ENCODE data around the gene XYLT1. TPM values are rescaled to one million over a fixed set of nuclear protein-coding genes. Genes with fewer than 3 reads are reported as not detected.
A peak's percentile ranks its signal among the peaks of the same experiment; 100 is the strongest.

XYLT1 gene
- total and polyA plus RNA-seq, 9 of the 15 experiments (the other 6 are each of a cell fraction or from before 2014, with no cell fraction given), result 0.03 to 0.09 (median 0.08) TPM; not detected in 6

DNA sequence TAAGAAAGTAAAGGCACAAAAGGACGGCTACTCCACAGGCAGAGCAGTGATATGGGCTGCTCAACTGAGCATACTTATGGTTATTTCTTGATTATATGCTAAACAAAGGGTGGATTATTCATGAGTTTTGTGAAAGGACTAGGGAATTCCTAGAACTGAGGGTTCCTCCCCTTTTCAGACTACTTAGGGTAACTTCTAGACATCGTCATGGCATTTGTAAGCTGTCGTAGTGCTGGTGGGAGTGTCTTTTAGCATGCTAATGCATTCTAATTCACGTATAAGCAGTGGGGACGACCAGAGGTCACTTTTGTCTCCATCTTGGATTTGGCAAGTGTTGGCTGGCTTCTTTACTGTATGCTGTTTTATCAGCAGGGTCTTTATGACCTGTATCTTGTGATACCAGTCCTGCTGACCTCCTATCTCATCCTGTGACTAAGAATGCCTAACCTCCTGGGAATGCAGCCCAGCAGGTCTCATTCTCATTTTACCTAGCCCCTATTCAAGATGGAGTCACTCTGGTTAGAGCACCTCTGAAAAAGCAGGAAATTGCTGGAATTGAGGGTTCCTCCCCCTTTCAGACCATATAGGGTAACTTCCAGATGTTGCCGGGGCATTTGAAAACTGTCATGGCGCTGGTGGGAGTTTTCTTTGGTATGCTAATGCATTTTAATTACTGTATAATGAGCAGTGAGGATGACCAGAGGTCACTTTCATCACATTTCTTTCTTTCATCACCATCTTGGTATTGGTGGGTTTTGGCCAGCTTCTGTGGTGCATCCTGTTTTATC, 388.5 kb downstream of the XYLT1 start (continued):
- TF ChIP-seq, protein P1, sequence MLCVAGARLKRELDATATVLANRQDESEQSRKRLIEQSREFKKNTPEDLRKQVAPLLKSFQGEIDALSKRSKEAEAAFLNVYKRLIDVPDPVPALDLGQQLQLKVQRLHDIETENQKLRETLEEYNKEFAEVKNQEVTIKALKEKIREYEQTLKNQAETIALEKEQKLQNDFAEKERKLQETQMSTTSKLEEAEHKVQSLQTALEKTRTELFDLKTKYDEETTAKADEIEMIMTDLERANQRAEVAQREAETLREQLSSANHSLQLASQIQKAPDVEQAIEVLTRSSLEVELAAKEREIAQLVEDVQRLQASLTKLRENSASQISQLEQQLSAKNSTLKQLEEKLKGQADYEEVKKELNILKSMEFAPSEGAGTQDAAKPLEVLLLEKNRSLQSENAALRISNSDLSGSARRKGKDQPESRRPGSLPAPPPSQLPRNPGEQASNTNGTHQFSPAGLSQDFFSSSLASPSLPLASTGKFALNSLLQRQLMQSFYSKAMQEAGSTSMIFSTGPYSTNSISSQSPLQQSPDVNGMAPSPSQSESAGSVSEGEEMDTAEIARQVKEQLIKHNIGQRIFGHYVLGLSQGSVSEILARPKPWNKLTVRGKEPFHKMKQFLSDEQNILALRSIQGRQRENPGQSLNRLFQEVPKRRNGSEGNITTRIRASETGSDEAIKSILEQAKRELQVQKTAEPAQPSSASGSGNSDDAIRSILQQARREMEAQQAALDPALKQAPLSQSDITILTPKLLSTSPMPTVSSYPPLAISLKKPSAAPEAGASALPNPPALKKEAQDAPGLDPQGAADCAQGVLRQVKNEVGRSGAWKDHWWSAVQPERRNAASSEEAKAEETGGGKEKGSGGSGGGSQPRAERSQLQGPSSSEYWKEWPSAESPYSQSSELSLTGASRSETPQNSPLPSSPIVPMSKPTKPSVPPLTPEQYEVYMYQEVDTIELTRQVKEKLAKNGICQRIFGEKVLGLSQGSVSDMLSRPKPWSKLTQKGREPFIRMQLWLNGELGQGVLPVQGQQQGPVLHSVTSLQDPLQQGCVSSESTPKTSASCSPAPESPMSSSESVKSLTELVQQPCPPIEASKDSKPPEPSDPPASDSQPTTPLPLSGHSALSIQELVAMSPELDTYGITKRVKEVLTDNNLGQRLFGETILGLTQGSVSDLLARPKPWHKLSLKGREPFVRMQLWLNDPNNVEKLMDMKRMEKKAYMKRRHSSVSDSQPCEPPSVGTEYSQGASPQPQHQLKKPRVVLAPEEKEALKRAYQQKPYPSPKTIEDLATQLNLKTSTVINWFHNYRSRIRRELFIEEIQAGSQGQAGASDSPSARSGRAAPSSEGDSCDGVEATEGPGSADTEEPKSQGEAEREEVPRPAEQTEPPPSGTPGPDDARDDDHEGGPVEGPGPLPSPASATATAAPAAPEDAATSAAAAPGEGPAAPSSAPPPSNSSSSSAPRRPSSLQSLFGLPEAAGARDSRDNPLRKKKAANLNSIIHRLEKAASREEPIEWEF (CRISPR knock-in tag; IDR thresholded peaks at IDR 0.05), result peak; percentile 96
- no peak for TF ChIP-seq SRSF1 (IDR thresholded peaks at IDR 0.05; ENCODE audit: low read depth, low read length)
- TF ChIP-seq PHB (CRISPR knock-in tag; IDR thresholded peaks at IDR 0.05), result no peak
- no peak for TF ChIP-seq ATF1 (CRISPR knock-in tag; IDR thresholded peaks at IDR 0.05)
- TF ChIP-seq ATF1 (tag; IDR thresholded peaks at IDR 0.05), result peak; percentile 52
- no peak for TF ChIP-seq DNMT1 (IDR thresholded peaks at IDR 0.05)
- TF ChIP-seq ZBTB1 (CRISPR knock-in tag; IDR thresholded peaks at IDR 0.05; ENCODE audit: borderline replicate concordance, low read depth), result no peak
- TF ChIP-seq KLF1 (tag; IDR thresholded peaks at IDR 0.05), result peak; percentile 71; the same call in 1 of the 2 replicates
- no peak for TF ChIP-seq MYC (IDR thresholded peaks at IDR 0.05; ENCODE audit: low read depth, low read length)
- TF ChIP-seq MYC (CRISPR knock-in tag; IDR thresholded peaks at IDR 0.05; ENCODE audit: borderline replicate concordance, low read depth), result 0 out of 2 replicates have a peak, but pooled peaks have one; percentile 29
- TF ChIP-seq TEAD2 (tag; IDR thresholded peaks at IDR 0.05), result peak; percentile 87
- no peak for TF ChIP-seq ZNF75A (CRISPR knock-in tag; IDR thresholded peaks at IDR 0.05)
- TF ChIP-seq, protein P2, sequence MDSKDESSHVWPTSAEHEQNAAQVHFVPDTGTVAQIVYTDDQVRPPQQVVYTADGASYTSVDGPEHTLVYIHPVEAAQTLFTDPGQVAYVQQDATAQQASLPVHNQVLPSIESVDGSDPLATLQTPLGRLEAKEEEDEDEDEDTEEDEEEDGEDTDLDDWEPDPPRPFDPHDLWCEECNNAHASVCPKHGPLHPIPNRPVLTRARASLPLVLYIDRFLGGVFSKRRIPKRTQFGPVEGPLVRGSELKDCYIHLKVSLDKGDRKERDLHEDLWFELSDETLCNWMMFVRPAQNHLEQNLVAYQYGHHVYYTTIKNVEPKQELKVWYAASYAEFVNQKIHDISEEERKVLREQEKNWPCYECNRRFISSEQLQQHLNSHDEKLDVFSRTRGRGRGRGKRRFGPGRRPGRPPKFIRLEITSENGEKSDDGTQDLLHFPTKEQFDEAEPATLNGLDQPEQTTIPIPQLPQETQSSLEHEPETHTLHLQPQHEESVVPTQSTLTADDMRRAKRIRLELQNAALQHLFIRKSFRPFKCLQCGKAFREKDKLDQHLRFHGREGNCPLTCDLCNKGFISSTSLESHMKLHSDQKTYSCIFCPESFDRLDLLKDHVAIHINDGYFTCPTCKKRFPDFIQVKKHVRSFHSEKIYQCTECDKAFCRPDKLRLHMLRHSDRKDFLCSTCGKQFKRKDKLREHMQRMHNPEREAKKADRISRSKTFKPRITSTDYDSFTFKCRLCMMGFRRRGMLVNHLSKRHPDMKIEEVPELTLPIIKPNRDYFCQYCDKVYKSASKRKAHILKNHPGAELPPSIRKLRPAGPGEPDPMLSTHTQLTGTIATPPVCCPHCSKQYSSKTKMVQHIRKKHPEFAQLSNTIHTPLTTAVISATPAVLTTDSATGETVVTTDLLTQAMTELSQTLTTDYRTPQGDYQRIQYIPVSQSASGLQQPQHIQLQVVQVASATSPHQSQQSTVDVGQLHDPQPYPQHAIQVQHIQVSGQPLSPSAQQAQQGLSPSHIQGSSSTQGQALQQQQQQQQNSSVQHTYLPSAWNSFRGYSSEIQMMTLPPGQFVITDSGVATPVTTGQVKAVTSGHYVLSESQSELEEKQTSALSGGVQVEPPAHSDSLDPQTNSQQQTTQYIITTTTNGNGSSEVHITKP (IDR thresholded peaks at IDR 0.05; ENCODE audit: partially characterized antibody), result no peak
- TF ChIP-seq ZNF764 (CRISPR knock-in tag; IDR thresholded peaks at IDR 0.05; ENCODE audit: low read depth), result no peak
- TF ChIP-seq, protein P3, sequence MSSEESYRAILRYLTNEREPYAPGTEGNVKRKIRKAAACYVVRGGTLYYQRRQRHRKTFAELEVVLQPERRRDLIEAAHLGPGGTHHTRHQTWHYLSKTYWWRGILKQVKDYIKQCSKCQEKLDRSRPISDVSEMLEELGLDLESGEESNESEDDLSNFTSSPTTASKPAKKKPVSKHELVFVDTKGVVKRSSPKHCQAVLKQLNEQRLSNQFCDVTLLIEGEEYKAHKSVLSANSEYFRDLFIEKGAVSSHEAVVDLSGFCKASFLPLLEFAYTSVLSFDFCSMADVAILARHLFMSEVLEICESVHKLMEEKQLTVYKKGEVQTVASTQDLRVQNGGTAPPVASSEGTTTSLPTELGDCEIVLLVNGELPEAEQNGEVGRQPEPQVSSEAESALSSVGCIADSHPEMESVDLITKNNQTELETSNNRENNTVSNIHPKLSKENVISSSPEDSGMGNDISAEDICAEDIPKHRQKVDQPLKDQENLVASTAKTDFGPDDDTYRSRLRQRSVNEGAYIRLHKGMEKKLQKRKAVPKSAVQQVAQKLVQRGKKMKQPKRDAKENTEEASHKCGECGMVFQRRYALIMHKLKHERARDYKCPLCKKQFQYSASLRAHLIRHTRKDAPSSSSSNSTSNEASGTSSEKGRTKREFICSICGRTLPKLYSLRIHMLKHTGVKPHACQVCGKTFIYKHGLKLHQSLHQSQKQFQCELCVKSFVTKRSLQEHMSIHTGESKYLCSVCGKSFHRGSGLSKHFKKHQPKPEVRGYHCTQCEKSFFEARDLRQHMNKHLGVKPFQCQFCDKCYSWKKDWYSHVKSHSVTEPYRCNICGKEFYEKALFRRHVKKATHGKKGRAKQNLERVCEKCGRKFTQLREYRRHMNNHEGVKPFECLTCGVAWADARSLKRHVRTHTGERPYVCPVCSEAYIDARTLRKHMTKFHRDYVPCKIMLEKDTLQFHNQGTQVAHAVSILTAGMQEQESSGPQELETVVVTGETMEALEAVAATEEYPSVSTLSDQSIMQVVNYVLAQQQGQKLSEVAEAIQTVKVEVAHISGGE (CRISPR knock-in tag; IDR thresholded peaks at IDR 0.05), result peak in 1 of 3 experiments; percentile 85; a peak in 2 of 6 replicates

All from K562 (cell line).